AG08396 (cell line): ENCODE results near the gene BCAR1.
"Not testable (repeated sequence)": the region's sequence is repeated elsewhere in the genome, so short reads cannot be mapped to it uniquely, and the experiment has no call there.

Source experiments
- DNase-seq: peaks from one replicate; pipeline ENCODE4 v3.0.0; 2012; ENCODE audit warnings: low spot score, mixed read lengths

BCAR1 gene

GRCh38 chr16:75271441-75272096 lies 20.1 kb upstream of the BCAR1 start:
- DNase-seq: no peak

GRCh38 chr16:75269358-75269757 lies 17.9 kb upstream of the BCAR1 start:
- DNase-seq: not testable (repeated sequence)

- DNase-seq: no peak
Observed at GRCh38 chr16:75267631-75268264, 16.3 kb upstream of the BCAR1 start.

- no peak for DNase-seq
Observed at GRCh38 chr16:75266738-75267630, 15.6 kb upstream of the BCAR1 start.

- DNase-seq: peak; percentile 99
Observed at GRCh38 chr16:75265911-75266701, 14.7 kb upstream of the BCAR1 start.

GRCh38 chr16:75264999-75265910 lies 13.8 kb upstream of the BCAR1 start:
- DNase-seq: peak; percentile 64

- DNase-seq: peak; percentile 44
Observed at GRCh38 chr16:75264457-75264998, 13.1 kb upstream of the BCAR1 start.

GRCh38 chr16:75263963-75264445 lies 12.6 kb upstream of the BCAR1 start:
- DNase-seq: no peak

GRCh38 chr16:75263291-75263962 lies 12.0 kb upstream of the BCAR1 start:
- no peak for DNase-seq

GRCh38 chr16:75262800-75263127 lies 11.3 kb upstream of the BCAR1 start:
- DNase-seq: no peak

- peak; percentile 4 for DNase-seq
Observed at GRCh38 chr16:75262104-75262799, 10.8 kb upstream of the BCAR1 start.

GRCh38 chr16:75261590-75262078 lies 10.2 kb upstream of the BCAR1 start:
- peak; percentile 5 for DNase-seq

GRCh38 chr16:75260851-75261589 lies 9.6 kb upstream of the BCAR1 start:
- no peak for DNase-seq

- DNase-seq: no peak
Observed at GRCh38 chr16:75258807-75259141, 7.3 kb upstream of the BCAR1 start.

- DNase-seq: no peak
Observed at GRCh38 chr16:75257886-75258806, 6.7 kb upstream of the BCAR1 start.

GRCh38 chr16:75256696-75257343 lies 5.4 kb upstream of the BCAR1 start:
- DNase-seq: peak; percentile 88

GRCh38 chr16:75256059-75256571 lies 4.7 kb upstream of the BCAR1 start:
- DNase-seq: no peak
